ENCODE measurements around the gene CDH3. TPM values are rescaled to one million over a fixed set of nuclear protein-coding genes. Genes with fewer than 3 reads are reported as not detected.

Gene CDH3
- 0.23 and 0.45 TPM in 2 replicates for total RNA-seq

DNA sequence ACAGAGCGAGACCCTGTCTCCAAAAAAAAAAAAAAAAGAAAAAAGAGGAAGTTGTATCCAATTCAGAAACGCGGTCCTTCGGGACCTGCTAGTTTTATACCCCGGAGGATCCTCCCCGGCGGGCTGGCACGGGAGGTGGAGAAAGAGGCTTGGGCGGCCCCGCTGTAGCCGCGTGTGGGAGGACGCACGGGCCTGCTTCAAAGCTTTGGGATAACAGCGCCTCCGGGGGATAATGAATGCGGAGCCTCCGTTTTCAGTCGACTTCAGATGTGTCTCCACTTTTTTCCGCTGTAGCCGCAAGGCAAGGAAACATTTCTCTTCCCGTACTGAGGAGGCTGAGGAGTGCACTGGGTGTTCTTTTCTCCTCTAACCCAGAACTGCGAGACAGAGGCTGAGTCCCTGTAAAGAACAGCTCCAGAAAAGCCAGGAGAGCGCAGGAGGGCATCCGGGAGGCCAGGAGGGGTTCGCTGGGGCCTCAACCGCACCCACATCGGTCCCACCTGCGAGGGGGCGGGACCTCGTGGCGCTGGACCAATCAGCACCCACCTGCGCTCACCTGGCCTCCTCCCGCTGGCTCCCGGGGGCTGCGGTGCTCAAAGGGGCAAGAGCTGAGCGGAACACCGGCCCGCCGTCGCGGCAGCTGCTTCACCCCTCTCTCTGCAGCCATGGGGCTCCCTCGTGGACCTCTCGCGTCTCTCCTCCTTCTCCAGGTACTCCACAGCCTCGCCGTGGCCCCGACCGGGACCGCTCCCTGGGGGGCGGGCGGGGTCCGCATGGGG is at the start of gene CDH3:
Gene CDH3, plus strand, starts transcription at position 596 of the 779 bp plus-strand sequence. Its CDS starts 70 bp downstream, at position 666.
- intact Hi-C loops (cut with micrococcal nuclease), result no loop called here

DNA sequence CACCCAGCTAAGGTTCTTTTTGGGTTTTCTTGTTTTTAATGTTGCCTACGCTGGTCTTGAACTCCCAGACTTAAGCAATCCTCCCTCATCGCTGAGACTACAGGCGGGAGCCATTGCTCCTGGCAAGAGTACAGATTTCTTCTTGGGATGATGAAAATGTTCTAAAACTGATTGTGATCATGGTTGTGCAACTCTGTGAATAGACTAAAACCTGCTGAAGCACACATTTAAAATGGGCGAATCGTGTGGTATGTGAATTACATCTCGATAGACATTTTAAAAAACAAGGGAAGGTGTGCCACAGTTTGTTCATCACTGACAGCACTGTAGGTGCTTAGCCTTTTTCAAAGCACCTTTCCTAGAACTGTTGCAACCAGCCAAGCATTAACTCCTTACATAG is 48.8 kb upstream of the CDH3 start:
- intact Hi-C loops (cut with micrococcal nuclease), result no loop called here

DNA sequence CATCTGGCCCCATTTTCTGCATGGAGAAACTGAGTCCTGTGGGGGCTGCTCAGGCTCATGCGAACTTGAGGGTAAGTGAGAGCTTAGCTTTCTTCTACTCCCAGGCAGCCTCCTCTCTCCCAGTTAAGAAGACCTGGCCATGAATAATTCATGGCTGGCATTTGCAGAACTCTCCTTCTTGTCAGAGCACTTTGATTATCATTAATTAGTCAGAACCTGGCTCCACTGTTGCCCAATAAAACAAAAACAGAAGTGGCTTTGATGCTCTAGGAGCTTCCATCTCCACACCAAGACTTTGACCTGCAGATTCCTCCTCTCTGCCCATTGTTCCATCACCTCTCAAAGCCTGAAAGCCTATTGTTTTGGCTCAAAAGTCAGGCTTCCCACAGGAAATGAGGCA is 45.5 kb upstream of the CDH3 start:
- intact Hi-C loops (cut with micrococcal nuclease), result no loop called here

DNA sequence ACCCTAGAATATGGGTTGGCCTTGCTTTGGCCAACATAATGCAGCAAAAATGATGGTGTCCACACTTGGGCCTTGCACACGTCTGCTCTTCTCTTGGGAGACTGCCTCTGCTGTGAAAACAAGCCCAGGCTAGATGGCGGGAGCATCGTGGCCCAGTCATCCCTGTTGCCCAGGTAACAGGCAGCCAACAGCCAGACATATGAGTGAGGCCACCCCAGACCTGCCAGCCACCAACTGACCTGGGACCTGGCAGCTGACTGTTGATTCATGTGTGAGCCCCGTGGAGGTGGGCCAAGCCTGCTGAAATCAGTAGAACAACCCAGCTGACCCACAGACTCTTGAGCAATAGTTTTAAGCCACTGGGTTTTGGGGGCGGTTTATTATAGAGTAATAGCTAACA is 39.4 kb upstream of the CDH3 start:
- intact Hi-C loops (cut with micrococcal nuclease), result no loop called here

DNA sequence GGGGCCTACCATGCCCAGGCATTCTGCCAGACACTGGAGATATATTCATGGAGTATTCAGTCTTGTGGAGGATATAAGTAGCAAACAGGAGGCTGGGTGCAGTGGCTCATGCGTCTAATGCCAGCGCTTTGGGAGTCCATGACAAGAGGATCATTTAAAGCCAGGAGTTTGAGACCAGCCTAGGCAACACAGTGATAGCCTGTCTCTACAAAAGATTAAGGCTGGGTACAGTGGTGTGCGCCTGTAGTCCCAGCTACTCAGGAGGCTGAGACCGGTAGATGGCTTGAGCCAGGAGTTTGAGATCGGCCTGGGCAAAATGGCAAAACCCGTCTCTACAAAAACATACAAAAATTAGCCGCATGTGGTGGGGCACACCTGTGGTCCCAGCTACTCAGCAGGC is 37.7 kb upstream of the CDH3 start:
- intact Hi-C loops (cut with micrococcal nuclease), result no loop called here

DNA sequence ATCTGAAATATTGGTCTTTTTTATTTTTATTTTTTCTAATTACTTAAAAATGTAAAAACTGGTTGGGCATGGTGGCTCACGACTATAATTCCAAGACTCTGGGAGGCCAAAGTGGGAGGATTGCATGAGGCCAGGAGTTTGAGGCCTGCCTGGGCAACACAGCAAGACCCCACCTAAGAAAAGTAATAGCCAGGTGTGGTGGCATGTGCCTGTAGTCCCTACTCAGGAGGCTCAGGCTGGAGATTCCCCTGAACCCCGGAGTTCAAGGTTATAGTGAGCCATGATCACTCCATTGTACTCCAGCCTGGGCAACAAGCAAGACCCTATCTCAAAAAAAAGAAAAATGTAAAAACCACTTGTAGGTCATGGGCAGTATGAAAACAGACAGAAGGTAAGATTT is 36.8 kb upstream of the CDH3 start:
- intact Hi-C loops (cut with micrococcal nuclease), result no loop called here

DNA sequence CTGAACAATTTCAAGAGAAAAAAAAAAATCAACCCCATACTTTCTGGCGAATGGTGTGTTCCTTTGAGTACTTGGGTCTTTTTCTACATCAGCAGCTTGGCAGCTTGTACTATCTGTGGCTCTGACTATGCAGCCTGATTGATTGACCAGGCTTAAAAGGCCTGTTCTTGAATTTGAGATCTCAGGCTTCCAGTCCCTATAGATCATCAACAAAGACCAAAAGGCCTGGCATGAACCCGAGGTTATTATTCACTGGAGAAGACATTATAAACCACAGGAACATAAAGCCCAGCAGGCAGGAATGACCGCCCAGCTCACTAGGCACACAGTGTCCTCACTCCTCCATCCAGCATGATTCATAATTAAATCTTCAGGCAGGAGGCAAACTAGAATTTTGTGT is 32.1 kb upstream of the CDH3 start:
- intact Hi-C loops (cut with micrococcal nuclease), result no loop called here

DNA sequence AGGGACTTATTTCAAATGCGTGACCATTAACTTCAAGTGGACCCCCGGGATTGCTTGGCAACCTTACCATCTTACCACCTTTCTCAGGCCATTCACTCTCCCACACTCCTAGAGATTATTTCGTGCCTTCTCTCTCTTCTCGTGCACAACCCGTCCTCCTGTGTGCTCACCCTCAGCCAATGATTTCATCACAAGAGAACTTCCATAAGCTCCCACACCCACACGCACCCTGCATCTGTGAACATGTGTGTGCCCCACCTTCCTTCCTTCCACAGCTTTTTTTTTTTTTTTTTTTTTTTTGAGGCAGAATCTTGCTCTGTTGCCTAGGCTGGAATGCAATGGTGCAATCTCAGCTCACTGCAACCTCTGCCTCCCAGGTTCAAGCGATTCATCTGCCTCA is 27.4 kb upstream of the CDH3 start:
- intact Hi-C loops (cut with micrococcal nuclease), result no loop called here

DNA sequence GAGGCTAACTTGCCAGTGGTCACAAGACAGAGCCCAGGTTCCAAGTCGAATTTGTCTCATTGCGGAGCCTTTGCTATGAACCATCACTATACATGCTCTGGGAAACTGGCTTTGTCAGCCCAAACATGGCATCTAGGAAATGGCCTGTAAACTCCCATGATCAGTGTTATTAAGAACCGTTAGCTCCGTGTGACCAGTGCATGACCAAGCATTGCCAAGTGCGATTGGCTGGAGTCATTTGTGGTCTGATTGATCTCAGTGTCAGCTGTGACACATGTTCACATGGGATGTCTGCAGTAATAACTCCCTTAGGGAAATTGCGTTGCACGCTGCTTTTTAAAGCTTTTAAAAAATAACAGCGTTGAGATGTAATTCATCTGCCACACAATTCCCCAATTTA is 18.6 kb upstream of the CDH3 start:
- intact Hi-C loops (cut with micrococcal nuclease), result no loop called here

DNA sequence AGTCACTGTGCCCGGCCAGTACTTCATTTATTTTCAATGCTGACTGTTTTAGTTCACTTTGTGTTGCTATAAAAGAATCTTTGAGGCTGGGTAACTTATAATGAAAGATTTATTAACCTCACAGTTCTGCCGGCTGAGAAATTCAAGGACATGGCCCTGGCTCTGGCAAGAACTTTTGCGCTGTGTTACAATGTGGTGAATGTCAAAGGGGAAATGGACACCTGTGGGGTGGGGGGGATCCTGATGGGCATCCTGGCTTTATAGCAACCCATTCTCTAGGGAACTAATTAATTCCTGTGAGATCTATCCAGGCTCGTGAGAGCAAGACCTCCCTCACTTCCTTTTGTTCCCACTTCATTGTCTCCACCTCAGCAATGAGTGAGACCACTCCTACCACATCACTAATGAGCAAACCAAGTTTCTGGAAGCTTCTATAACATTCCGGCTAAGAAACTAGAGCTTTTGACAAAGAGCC is 17.1 kb upstream of the CDH3 start:
- intact Hi-C loops (cut with micrococcal nuclease), result no loop called here

DNA sequence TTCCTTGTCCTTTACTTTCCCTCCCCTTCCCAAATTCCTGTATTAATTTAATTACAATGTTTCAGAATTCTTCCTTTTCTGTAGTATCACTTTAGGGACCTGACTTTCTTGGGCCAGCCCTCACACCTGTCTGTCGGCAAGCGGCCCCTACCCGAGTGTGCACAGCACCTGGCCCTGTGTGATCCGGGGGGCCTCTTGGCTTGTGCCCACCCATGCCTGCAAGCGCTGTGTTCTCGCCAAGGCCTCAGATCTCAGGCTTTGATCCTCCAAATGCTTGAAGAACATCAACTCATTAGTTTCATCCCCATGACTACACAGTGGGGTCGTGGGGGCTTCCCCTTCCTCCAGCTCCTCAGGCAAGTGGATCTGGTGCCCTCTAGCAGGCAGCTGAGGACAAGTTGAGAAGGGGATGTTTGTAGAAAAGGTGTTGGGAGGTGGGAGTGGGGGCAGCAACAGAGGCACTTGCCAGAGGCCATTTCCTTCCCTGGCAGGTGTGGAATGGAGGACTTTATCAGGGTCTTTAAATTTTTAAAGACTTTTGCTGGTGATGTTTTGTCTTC is 15.7 kb upstream of the CDH3 start:
- intact Hi-C loops (cut with micrococcal nuclease), result no loop called here

DNA sequence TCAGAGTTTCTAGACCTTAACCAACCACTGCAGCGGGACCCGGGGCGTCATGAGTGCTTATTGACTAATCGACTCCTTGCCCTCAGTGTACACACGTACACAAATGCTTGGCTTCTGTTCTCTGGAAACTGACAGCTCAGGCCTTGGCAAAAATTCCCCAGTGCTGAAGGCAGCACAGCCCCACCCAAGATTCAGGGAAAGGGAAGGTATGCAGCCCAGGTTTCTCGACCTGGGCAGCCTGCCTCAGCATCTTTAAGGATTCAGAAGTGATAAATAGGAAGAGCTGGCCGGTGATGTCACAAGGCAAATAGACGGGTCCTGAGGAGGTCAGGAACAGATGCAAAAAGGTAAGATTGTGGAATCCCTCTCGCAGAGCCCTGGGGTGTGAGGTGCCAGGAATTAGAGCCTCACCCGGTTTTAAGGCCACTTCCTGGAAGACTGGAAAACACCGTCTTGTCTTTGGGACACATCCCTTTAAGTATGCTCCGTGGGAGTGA is 9.0 kb upstream of the CDH3 start:
- intact Hi-C loops (cut with micrococcal nuclease), result no loop called here

DNA sequence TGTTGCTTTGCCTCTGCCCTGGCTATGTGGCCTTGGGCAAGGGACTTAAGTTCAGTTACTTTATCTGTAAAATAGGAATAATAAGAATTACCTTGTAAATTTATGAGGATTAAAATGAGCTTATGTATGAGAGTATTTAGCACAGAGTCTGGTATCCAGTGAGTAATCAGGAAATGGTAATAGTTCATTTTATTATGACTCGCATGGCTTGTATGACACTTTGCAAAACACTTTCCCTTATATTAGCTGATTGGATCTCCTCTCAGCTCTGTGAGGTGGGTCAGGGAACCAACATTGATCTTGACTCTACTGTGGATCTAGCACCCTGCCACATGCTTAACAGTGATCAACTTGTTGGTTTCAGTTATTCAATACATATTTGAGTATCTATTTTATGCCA is 8.3 kb upstream of the CDH3 start:
- intact Hi-C loops (cut with micrococcal nuclease), result no loop called here

DNA sequence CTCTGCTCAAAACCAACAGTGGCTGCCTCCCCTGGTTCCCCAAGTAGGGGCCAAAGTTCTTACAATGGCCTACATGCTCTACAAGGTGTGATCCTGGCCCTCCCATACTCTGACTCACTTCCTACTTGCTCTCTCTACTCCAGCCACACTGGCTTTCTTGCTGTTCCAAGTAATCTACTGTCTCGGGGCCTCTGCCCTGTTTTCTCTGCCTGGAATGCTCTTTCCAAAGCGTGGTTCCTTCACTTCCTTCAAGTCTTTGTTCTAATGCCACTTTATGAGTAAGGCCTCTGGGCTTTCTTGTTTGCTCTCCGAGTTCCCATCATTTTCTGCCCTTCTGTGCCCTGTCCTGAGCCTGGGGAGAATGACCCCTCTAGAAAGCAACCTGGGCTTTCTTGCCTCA is 4.1 kb upstream of the CDH3 start:
- intact Hi-C loops (cut with micrococcal nuclease), result no loop called here

DNA sequence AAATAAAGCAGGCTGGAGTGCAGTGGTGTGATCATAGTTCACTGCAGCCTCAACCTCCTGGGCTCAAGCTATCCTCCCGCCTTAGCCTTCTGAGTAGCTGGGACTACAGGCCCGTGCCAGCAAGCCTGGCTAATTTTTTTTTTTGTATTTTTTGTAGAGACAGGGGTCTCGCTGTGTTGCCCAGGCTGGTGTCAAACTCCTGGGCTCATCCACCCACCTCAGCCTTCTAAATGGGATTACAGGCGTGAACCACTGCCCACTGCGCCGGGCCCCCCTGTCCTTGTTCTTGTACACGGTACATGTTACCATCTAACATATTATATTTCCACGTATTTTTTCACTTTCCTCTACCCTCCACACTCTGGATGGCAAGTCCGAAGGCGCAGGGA is 3.1 kb upstream of the CDH3 start:
- intact Hi-C loops (cut with micrococcal nuclease), result no loop called here

DNA sequence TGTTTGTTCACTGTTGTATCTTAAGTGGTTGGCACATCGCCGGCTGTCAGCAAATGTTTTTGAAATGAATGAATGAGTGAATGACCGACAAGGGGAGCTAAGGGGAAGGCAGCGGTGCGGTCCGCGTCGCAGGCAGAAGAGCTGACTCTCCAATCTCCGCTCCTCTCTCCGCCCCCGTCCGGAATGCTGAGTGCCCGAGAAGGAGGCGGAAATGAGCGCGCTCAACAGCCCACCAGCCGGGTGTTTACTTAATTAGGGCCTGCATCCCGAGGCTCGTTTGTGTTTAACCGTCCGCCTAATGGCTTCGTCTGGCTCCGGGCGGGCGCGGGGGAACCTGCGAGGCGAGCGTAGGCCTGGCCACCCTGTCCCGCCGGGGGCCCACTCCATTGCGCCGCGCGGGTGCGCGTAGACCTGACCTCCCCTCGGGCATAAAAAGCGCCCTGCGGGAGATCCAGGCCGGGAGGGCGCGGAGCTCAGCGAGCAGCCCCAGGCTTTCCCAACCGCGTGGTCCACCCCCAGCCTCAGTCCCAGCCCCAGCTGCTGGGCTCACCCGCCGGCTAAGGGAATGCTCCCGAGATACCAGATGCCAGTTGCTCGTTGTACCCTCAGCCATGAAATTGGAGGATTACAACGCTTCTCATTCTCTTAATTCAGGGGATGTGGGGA is 2.5 kb upstream of the CDH3 start:
- intact Hi-C loops (cut with micrococcal nuclease), result no loop called here

DNA sequence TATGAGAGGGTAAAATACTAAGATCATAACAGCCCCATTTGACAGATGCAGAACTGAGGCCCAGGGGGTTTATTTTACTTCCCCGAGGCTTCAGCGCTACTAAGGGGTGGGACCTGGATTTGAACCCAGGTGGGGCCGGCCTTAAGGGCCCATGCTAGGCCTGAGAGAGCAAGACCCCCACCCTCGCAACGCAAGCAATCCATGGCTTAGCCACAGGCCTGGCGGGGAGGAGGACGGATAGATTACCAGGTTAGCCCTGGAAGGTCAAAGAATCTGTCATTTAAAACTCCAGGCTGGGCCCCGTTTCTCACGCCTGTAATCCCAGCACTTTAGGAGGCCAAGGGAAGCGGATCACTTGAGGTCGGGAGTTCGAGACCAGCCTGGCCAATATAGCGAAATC is 1.9 kb upstream of the CDH3 start:
- intact Hi-C loops (cut with micrococcal nuclease), result no loop called here

DNA sequence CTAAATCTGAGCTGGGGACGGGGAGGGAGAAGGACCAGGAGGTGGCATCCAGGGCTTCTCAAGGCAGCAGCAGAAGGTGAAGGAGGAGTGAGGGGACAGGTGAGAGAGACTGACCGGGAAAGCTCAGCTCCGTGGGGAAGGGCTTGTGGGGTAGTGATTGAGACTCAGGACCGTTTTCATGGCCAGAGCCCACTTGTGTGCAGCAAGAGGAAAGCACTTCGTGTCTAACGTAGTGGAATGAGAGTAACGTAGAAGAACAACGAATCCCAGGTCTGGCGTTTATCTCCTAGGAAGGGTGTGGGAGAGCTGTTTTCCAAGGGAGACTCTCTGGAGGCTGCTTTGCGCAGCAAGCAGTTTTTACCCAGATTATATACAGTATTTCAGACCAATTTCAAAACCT is 1.3 kb upstream of the CDH3 start:
- intact Hi-C loops (cut with micrococcal nuclease), result no loop called here

DNA sequence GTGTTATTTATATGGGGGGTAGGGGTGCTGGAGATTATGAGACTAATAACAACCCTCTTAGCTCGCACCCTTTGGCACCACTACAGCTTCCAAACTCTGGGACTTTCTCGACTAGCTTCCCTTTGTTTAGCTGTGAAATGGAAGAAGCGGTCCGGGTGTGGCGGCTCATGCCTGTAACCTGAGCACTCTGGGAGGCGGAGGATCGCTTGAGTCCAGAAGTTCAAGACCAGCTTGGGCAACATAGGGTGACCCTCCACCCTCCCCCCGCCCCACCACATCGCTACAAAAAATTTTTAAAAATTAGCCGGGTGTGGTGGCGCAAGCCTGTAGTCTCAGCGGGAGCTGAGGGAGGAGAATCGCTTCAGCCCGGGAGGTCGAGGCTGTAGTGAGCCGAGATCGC is 814 bp upstream of the CDH3 start:
- intact Hi-C loops (cut with micrococcal nuclease), result no loop called here

DNA sequence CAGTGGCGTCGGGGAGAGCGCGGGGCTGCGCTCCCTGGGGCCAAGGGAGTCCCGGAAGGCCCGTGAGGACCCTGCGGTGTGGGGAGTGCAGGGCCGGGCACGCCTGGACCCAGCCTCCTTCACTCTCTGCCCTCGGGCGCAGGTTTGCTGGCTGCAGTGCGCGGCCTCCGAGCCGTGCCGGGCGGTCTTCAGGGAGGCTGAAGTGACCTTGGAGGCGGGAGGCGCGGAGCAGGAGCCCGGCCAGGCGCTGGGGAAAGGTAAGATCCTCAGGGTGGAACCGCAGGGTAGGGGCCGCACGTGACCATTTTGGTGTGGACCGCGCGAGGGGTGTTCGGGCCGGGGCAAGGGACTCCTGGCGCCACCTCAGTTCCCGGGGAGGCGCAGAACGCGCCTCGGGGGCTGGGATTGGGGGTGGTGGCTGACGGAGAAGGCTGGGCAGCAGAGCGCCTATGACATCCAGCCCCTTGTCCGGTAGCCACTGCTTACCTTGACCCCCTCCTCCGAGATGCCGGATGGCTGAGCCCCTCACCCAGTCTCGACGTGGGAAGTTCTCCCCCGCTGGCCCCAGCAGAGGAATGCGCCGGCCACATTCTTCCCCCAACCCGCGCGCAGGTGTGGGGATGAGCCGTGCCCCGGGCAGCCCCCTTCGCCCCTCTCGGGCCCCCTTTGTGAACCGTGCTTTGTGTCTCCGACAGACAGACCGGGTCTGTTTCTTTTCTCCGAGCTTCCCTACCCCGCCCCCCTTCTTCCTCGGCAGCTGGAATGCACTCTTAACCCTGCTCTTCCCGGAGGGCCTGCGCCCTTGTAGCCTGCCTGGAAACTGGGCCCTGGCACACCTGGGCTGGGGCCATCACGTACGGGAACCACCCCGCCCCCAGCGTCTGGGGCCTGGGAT is 631 bp downstream of the CDH3 start:
- intact Hi-C loops (cut with micrococcal nuclease), result no loop called here

DNA sequence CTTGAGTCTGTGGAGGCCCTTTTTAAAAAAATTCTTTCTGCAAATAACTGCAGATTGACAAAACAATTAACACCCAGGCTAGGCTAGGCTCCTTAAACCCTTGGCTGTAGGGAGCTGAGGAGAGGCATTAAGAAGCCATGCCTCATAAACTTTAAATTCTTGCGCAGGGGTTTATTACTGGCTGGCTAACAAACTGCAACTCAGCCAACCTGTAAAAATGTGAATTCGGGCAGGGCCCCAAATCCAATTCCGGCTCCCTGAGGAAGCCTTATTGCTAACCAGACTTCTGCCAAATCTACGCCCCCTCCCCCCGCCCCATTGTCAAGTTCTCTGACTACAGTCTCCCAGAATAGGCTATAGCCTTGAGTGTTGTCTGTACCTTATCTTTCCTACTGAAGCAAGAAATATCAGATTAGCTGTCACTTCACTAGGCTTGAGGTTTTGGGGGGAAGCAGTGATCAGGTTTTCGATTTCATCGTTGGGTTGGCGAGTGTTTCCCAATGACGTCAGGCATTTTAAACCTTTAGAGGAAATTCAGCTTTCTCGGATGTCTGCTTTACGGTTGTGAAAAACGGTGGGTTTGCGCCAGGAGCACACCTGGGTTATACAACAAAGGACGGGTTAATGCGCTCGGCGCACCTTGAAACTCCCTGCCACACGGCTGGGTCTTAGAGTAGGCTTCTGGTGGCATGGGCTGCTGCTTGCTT is 2.0 kb downstream of the CDH3 start:
- intact Hi-C loops (cut with micrococcal nuclease), result no loop called here

Measured in T-helper 2 cell treated with Interferon-gamma antibody and Interleukin-4, amounts not matched to agents 100 ng/mL and 5 ng/mL, for 36 hours (primary cell).